Measurements from ENCODE around the gene MKNK1.

The MKNK1 gene

DNA sequence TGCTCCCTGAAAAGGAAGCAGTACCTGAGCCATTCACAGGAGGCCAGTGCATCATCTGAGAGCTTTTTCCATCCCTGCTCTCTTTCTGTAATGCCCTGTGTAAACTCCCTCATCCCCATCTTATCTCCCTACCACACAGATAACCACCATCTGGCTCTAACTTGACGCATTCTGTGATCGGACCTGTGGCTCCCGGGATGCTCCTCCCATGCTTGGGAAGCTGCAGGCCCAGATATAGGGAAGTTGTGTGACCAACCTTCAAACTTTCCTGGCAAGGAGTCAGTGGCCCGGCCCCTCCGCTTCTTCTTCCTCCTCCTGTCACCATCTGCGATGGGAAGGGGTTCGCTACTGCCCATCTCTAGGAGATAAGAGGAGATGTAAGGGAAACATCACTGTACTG is 21.1 kb downstream of the MKNK1 start:
- Histone ChIP-seq H3K27me3 (no peaks in the 10 kb centered on the region), H3K36me3 (no peaks in the 10 kb centered on the region), H3K4me3 (ENCODE audit: low read depth, low read length) (no peak overlapping the region), H3K9me3 (no peaks in the 10 kb centered on the region), H3K4me1 (no peaks in the 10 kb centered on the region)
- no peak for DNase-seq
- TF ChIP-seq, protein P1, sequence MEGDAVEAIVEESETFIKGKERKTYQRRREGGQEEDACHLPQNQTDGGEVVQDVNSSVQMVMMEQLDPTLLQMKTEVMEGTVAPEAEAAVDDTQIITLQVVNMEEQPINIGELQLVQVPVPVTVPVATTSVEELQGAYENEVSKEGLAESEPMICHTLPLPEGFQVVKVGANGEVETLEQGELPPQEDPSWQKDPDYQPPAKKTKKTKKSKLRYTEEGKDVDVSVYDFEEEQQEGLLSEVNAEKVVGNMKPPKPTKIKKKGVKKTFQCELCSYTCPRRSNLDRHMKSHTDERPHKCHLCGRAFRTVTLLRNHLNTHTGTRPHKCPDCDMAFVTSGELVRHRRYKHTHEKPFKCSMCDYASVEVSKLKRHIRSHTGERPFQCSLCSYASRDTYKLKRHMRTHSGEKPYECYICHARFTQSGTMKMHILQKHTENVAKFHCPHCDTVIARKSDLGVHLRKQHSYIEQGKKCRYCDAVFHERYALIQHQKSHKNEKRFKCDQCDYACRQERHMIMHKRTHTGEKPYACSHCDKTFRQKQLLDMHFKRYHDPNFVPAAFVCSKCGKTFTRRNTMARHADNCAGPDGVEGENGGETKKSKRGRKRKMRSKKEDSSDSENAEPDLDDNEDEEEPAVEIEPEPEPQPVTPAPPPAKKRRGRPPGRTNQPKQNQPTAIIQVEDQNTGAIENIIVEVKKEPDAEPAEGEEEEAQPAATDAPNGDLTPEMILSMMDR (IDR thresholded peaks at IDR 0.05; ENCODE audit: low read depth, low read length), result no peak

- H3K27me3 ChIP-seq, result no peaks in the 10 kb centered on the region
- DNase-seq, result no peak
Measured at GRCh38 chr1:46581681-46582455, 22.2 kb downstream of the MKNK1 start.

GRCh38 chr1:46580140-46580903 is 23.7 kb downstream of the MKNK1 start:
- H3K36me3 ChIP-seq, result no peaks in the 10 kb centered on the region
- H3K4me1 ChIP-seq, result no peaks in the 10 kb centered on the region
- H3K27me3 ChIP-seq, result no peaks in the 10 kb centered on the region
- H3K4me3 ChIP-seq (ENCODE audit: low read depth, low read length), result no peak overlapping the region
- TF ChIP-seq, protein P1 (IDR thresholded peaks at IDR 0.05; ENCODE audit: low read depth, low read length), result no peak
- no peak for DNase-seq
- H3K9me3 ChIP-seq, result no peaks in the 10 kb centered on the region

More at GRCh38 chr1:46581681-46582455, 22.2 kb downstream of the MKNK1 start:
- no peak overlapping the region for H3K4me3 ChIP-seq (ENCODE audit: low read depth, low read length)
- H3K36me3 ChIP-seq, result no peaks in the 10 kb centered on the region
- no peaks in the 10 kb centered on the region for H3K9me3 ChIP-seq
- no peaks in the 10 kb centered on the region for H3K4me1 ChIP-seq
- TF ChIP-seq, protein P1 (IDR thresholded peaks at IDR 0.05; ENCODE audit: low read depth, low read length), result no peak

GRCh38 chr1:46577671-46578070 is 26.4 kb downstream of the MKNK1 start:
- H3K9me3 ChIP-seq, result no peaks in the 10 kb centered on the region
- H3K36me3 ChIP-seq, result no peaks in the 10 kb centered on the region
- H3K4me1 ChIP-seq, result no peaks in the 10 kb centered on the region
- H3K27me3 ChIP-seq, result no peaks in the 10 kb centered on the region
- TF ChIP-seq, protein P1 (IDR thresholded peaks at IDR 0.05; ENCODE audit: low read depth, low read length), result no peak
- H3K4me3 ChIP-seq (ENCODE audit: low read depth, low read length), result no peak overlapping the region
- DNase-seq, result no peak

GRCh38 chr1:46576596-46576995 is 27.5 kb downstream of the MKNK1 start:
- TF ChIP-seq, protein P1 (IDR thresholded peaks at IDR 0.05; ENCODE audit: low read depth, low read length), result no peak
- Histone ChIP-seq H3K4me3 (ENCODE audit: low read depth, low read length) (no peak overlapping the region), H3K27me3 (no peaks in the 10 kb centered on the region), H3K4me1 (no peaks in the 10 kb centered on the region), H3K9me3 (no peaks in the 10 kb centered on the region), H3K36me3 (no peaks in the 10 kb centered on the region)
- DNase-seq, result no peak

GRCh38 chr1:46575778-46576177 is 28.3 kb downstream of the MKNK1 start:
- H3K36me3 ChIP-seq, result no peaks in the 10 kb centered on the region
- TF ChIP-seq, protein P1 (IDR thresholded peaks at IDR 0.05; ENCODE audit: low read depth, low read length), result no peak
- no peak overlapping the region for H3K4me3 ChIP-seq (ENCODE audit: low read depth, low read length)
- H3K4me1 ChIP-seq, result no peaks in the 10 kb centered on the region
- H3K27me3 ChIP-seq, result no peaks in the 10 kb centered on the region
- no peak for DNase-seq
- no peaks in the 10 kb centered on the region for H3K9me3 ChIP-seq

All from BE2C (cell line).